Ovary (tissue), 9 donors: ENCODE data around the gene ARGLU1. TPM values are rescaled to one million over a fixed set of nuclear protein-coding genes. Genes with fewer than 3 reads are reported as not detected.
A peak's percentile ranks its signal among the peaks of the same experiment; 100 is the strongest.

Experiments used
- DNase-seq, 5 donors: peaks; one replicate each; pipeline ENCODE4 v3.0.0-alpha.2; 2019 to 2020
- H3K27ac ChIP-seq, 2 donors: fragments of 200-600 bp; one replicate each; pipeline versions ENCODE4 v1.5.1 to v1.8.0; 2019 to 2022
- H3K27me3 ChIP-seq: fragments of 200-600 bp; one replicate; pipeline ENCODE4 v1.8.0; 2022
- H3K36me3 ChIP-seq: fragments of 200-600 bp; sonication (generic); one replicate; pipeline ENCODE4 v1.5.1; 2019
- H3K4me1 ChIP-seq: one replicate; pipeline ENCODE4 v1.8.1; 2013; ENCODE audit warnings: mild to moderate bottlenecking, moderate library complexity; ENCODE audit not compliant: insufficient read depth
- H3K4me3 ChIP-seq: fragments of 200-600 bp; sonication (generic); one replicate; pipeline ENCODE4 v1.5.1; 2017
- H3K9me3 ChIP-seq, 2 donors: fragments of 200-600 bp in 1 of 2; sonication (generic) in 1 of 2; one replicate each; pipeline versions ENCODE4 v1.5.1 to v1.8.1; 2013 to 2019; ENCODE audit warnings: mild to moderate bottlenecking in 1 of 2, moderate library complexity in 1 of 2
- CTCF ChIP-seq, 3 donors: fragments of 450-650 bp in 2 of 3; fragments of 200-600 bp in 1 of 3; IDR thresholded peaks; one replicate each; pipeline versions ENCODE4 v1.5.1 to v1.8.0; 2016 to 2022; ENCODE audit warnings: antibody characterized with exemption in 3 of 3, mild to moderate bottlenecking in 1 of 3
- EP300 ChIP-seq: sonication (generic); formaldehyde crosslinking; IDR thresholded peaks from one replicate; pipeline ENCODE4 v1.6.1; 2017; ENCODE audit warnings: antibody characterized with exemption
- POLR2A ChIP-seq: fragments of 450-650 bp; IDR thresholded peaks from one replicate; pipeline ENCODE4 v1.6.1; 2017; ENCODE audit warnings: antibody characterized with exemption, mild to moderate bottlenecking, moderate library complexity
- WGBS, 3 donors: extraction: QIAGEN DNeasy Blood & Tissue Kit in 1 of 3; methylation state at CpG; one replicate each; pipeline versions ENCODE4 v1.1.5 to v1.1.7; 2013 to 2017; 5-methylcytosine and 5-hydroxymethylcytosine counted together
- intact Hi-C, 4 donors: fragments of 100-400 bp; cut with DNase I; formaldehyde crosslinking; loops; one replicate each; pipeline versions ENCODE4 v1.11.0 to v1.15.1; 2022 to 2023
- polyA plus RNA-seq, 2 donors: library from polyadenylated mRNA; stranded (reverse); fragments of 200-250 nt in 1 of 2; fragments of 350-450 nt in 1 of 2; fragmentation: Illumina TruSeq in 1 of 2; extraction: RNeasy Lipid Tissue Mini Kit (QIAGEN cat#74804) in 1 of 2; gene quantifications; one replicate each; pipeline ENCODE4 v1.2.3, GENCODE V29; 2013 to 2014
- total RNA-seq, 7 donors: library from RNA; depleted of rRNA in 2 of 7; stranded (reverse); fragments of >200 nt in 2 of 7; fragmentation: NEBNext Ultra II Directional in 3 of 7; extraction: Animal tissue kit (Norgen Biotek cat#: 25700) in 3 of 7; gene quantifications; one replicate each; pipeline versions ENCODE4 v1.1.0 to v1.2.4, GENCODE V29; 2016 to 2023
- donor health status: DM: no; HTN: no; CAD: no; lungs with moderate emphysema.
- donor health status: DM: no; HTN: no; CAD: no.
- donor health status: Bipolar disorder and iron deficiency.
- donor health status: DM: yes; HTN: yes; CAD: no.
- donor health status: DM: no; HTN: no; CAD: no.
- donor health status: DM: yes; HTN: yes; CAD: no.

Gene ARGLU1
- total and polyA plus RNA-seq, 9 donors: 72.5 to 136 (median 76.8) TPM

DNA sequence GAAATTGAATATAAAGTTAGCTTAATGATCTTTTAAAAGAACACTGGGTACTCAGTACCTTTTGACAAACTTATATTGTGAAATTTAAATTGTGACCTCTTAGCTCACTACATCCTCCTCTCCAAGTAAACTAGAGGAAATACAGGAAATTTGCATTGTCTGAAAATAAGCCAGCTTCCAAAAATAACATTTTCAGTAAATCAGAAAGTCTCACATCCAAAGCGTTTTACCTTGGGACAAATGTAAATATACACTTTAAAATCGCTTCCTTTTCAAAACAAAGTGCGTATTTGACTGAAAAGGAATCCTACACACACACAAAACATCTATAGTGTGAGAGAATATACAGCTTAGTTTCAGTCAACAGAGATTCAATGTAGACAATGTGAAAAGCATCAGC, 30.4 kb downstream of the ARGLU1 start:
- no peak for DNase-seq
- H3K4me1 ChIP-seq: peaks cover 8% of the 10 kb centered on the region
- intact Hi-C loops: no loop called here
- TF ChIP-seq CTCF (IDR thresholded peaks at IDR 0.05) (no peak), EP300 (no peak), POLR2A (no peak)
- H3K4me3 ChIP-seq: no peak overlapping the region
- no peak overlapping the region for H3K27ac ChIP-seq
- H3K9me3 ChIP-seq: no peaks in the 10 kb centered on the region
- WGBS, 3 donors: 19 to 41% (median 34%) methylated on average over 3 of the region's 3 CpGs
- H3K27me3 ChIP-seq: no peaks in the 10 kb centered on the region
- no peaks in the 10 kb centered on the region for H3K36me3 ChIP-seq

GRCh38 chr13:106536244-106537034, 31.5 kb downstream of the ARGLU1 start:
- 3 to 4% (median 4%) methylated on average over 50 of the region's 50 CpGs for WGBS, 3 donors
- peak overlapping the region; percentile 56 for H3K4me3 ChIP-seq
- H3K27ac ChIP-seq: no peak overlapping the region
- H3K4me1 ChIP-seq: peaks cover 8% of the 10 kb centered on the region
- TF ChIP-seq EP300 (no peak), POLR2A (no peak), CTCF (IDR thresholded peaks at IDR 0.05) (peak; percentile 80 to 87 (median 86))
- H3K9me3 ChIP-seq: no peaks in the 10 kb centered on the region
- no peaks in the 10 kb centered on the region for H3K27me3 ChIP-seq
- intact Hi-C loops: no loop called here
- peak; percentile 84 to 94 (median 92) for DNase-seq
- H3K36me3 ChIP-seq: no peaks in the 10 kb centered on the region

- 0 to 1% (median 0%) methylated on average over 38 to 102 of the region's 102 CpGs for WGBS, 3 donors
- Histone ChIP-seq H3K27me3 (no peaks in the 10 kb centered on the region), H3K9me3 (no peaks in the 10 kb centered on the region), H3K4me1 (peaks cover 8% of the 10 kb centered on the region), H3K27ac (peak within 1 kb of the TSS in 1 of 2 donors; percentile 69), H3K4me3 (peak within 1 kb of the TSS; percentile 56), H3K36me3 (no peaks in the 10 kb centered on the region)
- intact Hi-C loops: no loop called here
- TF ChIP-seq CTCF (IDR thresholded peaks at IDR 0.05): no peak
- no peak for TF ChIP-seq EP300
- peak; percentile 52 for TF ChIP-seq POLR2A
- peak; percentile 78 to 90 (median 82) for DNase-seq
Measured at GRCh38 chr13:106535552-106536243, 32.2 kb downstream of the ARGLU1 start, which contains the start of gene EFNB2. Gene EFNB2, minus strand, starts transcription at chr13:106535662. Its CDS starts 698 bp downstream, at chr13:106534964.

DNA sequence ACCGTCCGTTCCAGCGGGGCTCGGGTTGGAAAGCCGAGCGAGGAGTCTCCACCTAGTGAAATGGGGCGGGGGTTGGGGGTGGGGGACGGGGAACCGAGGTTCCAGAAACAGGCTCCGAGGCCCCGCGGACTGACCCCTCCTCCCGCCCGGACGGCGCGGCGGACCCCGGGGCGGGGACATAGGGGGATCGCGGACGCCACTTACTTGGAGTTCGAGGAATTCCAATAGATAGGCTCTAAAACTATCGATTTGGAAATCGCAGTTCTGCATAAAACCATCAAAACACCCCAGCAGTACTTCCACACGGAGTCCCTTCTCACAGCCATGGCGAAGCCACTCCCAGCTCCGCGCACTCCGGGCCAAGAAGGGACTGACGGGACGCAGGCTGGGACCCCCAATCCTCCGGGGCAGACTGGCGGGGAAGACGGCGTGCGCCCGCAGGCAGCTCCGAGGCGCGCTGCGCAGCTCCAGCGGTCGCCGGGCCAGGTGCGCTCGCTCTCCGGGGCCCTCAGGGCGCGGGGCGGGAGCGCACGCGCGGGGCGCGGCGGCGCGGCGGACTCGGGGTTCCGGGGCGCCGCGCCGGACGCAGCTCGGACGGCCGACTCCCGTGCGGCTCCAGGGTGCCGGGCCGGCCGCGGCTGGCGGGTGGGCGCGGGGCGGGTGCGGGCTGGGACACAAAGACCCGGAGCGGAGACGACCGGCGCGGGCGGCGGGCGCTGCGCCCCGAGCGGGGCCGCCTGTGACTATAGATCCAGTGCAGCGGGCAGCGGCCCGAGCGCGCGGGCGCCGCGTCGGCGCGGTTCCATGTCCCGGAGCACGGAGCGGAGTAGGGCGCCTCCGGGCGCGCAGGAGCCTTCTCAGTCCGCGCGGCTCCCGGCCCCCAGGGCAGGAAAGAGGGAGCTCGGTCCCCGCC, 33.0 kb downstream of the ARGLU1 start:
- H3K4me3 ChIP-seq: peak overlapping the region; percentile 56
- DNase-seq: peak; percentile 13 to 41 (median 37)
- no peaks in the 10 kb centered on the region for H3K27me3 ChIP-seq
- intact Hi-C loops: no loop called here
- no peaks in the 10 kb centered on the region for H3K9me3 ChIP-seq
- H3K36me3 ChIP-seq: no peaks in the 10 kb centered on the region
- peak overlapping the region in 1 of 2 donors; percentile 69 for H3K27ac ChIP-seq
- no peak for TF ChIP-seq CTCF (IDR thresholded peaks at IDR 0.05)
- no peak for TF ChIP-seq POLR2A
- no peak for TF ChIP-seq EP300
- 0 to 1% (median 1%) methylated on average over 78 to 119 of the region's 121 CpGs for WGBS, 3 donors
- peaks cover 8% of the 10 kb centered on the region for H3K4me1 ChIP-seq
